Endothelial cell of umbilical vein (primary cell): ENCODE data around the gene THNSL1. TPM values are rescaled to one million over a fixed set of nuclear protein-coding genes. Genes with fewer than 3 reads are reported as not detected.

Experiments used
- BruUV-seq: library from RNA; stranded (reverse); fragments of 400-500 nt; replicated peaks from 2 replicates; lab custom pipeline; 2021; lab: Mats Ljungman, UMichigan
- CTCF ChIA-PET: fragments of 300-600, 350-600 bp; sonication (Branson Sonifier 250); formaldehyde crosslinking; loops from one replicate; lab custom pipeline; 2021; ENCODE audit warnings: antibody characterized with exemption, inconsistent platforms; lab: Charles Lee
- POLR2A ChIA-PET: fragments of 300-600, 350-600 bp; sonication (Branson Sonifier 250); formaldehyde crosslinking; loops from one replicate; lab custom pipeline; 2021; ENCODE audit warnings: antibody characterized with exemption, inconsistent platforms; lab: Charles Lee
- DNase-seq: peaks from one replicate; pipeline ENCODE4 v3.0.0-alpha.2; 2011; ENCODE audit warnings: low read depth, low spot score
- FAIRE-seq: peaks from 2 replicates; lab custom pipeline; 2011; peaks lifted over from hg19 to GRCh38; lab: Jason Lieb, UNC
- H2AFZ ChIP-seq: 2 replicates; pipeline ENCODE4 v1.6.0; 2012; ENCODE audit warnings: low read depth, low read length, control low read depth, inconsistent platforms
- H3K27ac ChIP-seq: 2 replicates; pipeline ENCODE4 v1.5.1; 2011; ENCODE audit warnings: low read depth, mild to moderate bottlenecking, control low read depth, low read length, moderate library complexity; ENCODE audit not compliant: insufficient read depth
- H3K27me3 ChIP-seq, 2 experiments: 2 replicates each; pipeline versions ENCODE4 v1.6.0 to v1.6.1; 2011; ENCODE audit warnings: low read length in 2 of 2, mixed read lengths in 1 of 2; ENCODE audit not compliant: control insufficient read depth in 2 of 2, insufficient read depth in 2 of 2
- H3K36me3 ChIP-seq, 2 experiments: 2 replicates in 1 of 2; 3 replicates in 1 of 2; pipeline ENCODE4 v1.5.1; 2011; ENCODE audit warnings: low read length in 2 of 2, mild to moderate bottlenecking in 1 of 2, moderate library complexity in 1 of 2; ENCODE audit not compliant: control insufficient read depth in 2 of 2, insufficient read depth in 2 of 2; ENCODE audit errors: extremely low read depth in 1 of 2
- H3K4me1 ChIP-seq: 3 replicates; pipeline ENCODE4 v1.5.1; 2011; ENCODE audit warnings: mild to moderate bottlenecking, low read length; ENCODE audit not compliant: control insufficient read depth, insufficient read depth; ENCODE audit errors: extremely low read depth
- H3K4me2 ChIP-seq: 2 replicates; pipeline ENCODE4 v1.6.1; 2011; ENCODE audit warnings: low read length, control low read depth, mixed read lengths; ENCODE audit not compliant: insufficient read depth
- H3K4me3 ChIP-seq, 3 experiments: fragments of 200-600 bp in 1 of 3; sonication (generic), shearing (Covaris generic) in 1 of 3; replicated peaks in 1 of 3; 2 replicates each; pipeline ENCODE4 v1.5.1; 2011 to 2016; ENCODE audit warnings: control low read depth in 3 of 3, low read length in 3 of 3, mild to moderate bottlenecking in 2 of 3, inconsistent platforms in 1 of 3, low read depth in 1 of 3, moderate library complexity in 1 of 3; ENCODE audit not compliant: insufficient read depth in 1 of 3
- H3K79me2 ChIP-seq: 2 replicates; pipeline ENCODE4 v1.6.0; 2012; ENCODE audit warnings: low read length, inconsistent platforms; ENCODE audit not compliant: control insufficient read depth, insufficient read depth
- H3K9ac ChIP-seq: replicated peaks from 2 replicates; pipeline ENCODE3; 2011; ENCODE audit warnings: low read length, control low read depth; ENCODE audit not compliant: insufficient read depth; ENCODE audit errors: extremely low read depth
- H3K9me1 ChIP-seq: replicated peaks from 3 replicates; pipeline ENCODE4 v1.6.0; 2011; ENCODE audit warnings: mild to moderate bottlenecking, low read length; ENCODE audit not compliant: control insufficient read depth, insufficient read depth; ENCODE audit errors: extremely low read depth
- H3K9me3 ChIP-seq: replicated peaks from 2 replicates; pipeline ENCODE4 v1.5.1; 2012; ENCODE audit warnings: low read length, inconsistent platforms; ENCODE audit not compliant: control insufficient read depth, insufficient read depth
- H4K20me1 ChIP-seq: replicated peaks from 2 replicates; pipeline ENCODE3; 2011; ENCODE audit warnings: mild to moderate bottlenecking, low read length; ENCODE audit not compliant: control insufficient read depth, insufficient read depth; ENCODE audit errors: extremely low read depth
- EZH2 ChIP-seq: IDR thresholded peaks from 2 replicates; pipeline ENCODE4 v1.6.1; 2012; ENCODE audit warnings: borderline replicate concordance, low read depth, mild to moderate bottlenecking, moderate library complexity, low read length, inconsistent platforms; ENCODE audit not compliant: severe bottlenecking
- FOS ChIP-seq: IDR thresholded peaks from 2 replicates; pipeline ENCODE4 v1.6.1; 2011; ENCODE audit warnings: mild to moderate bottlenecking, low read length, moderate library complexity, borderline replicate concordance; ENCODE audit not compliant: insufficient read depth
- GATA2 ChIP-seq: IDR thresholded peaks from 2 replicates; pipeline ENCODE4 v1.7.0; 2011; ENCODE audit warnings: low read depth, mild to moderate bottlenecking, moderate library complexity, mixed read lengths, low read length; ENCODE audit not compliant: insufficient read length, insufficient read depth
- JUN ChIP-seq: IDR thresholded peaks from 2 replicates; pipeline ENCODE4 v1.6.1; 2011; ENCODE audit warnings: borderline replicate concordance, low read depth; ENCODE audit not compliant: insufficient read length, insufficient read depth
- MYC ChIP-seq: IDR thresholded peaks from one replicate; pipeline ENCODE4 v1.6.1; 2011; ENCODE audit warnings: mild to moderate bottlenecking, low read depth, low read length
- POLR2A ChIP-seq: IDR thresholded peaks from 2 replicates; pipeline ENCODE4 v1.6.1; 2012; ENCODE audit warnings: low read depth, mild to moderate bottlenecking, control low read depth, low read length
- POLR2AphosphoS5 ChIP-seq: IDR thresholded peaks from 2 replicates; pipeline ENCODE4 v1.6.1; 2012; ENCODE audit warnings: low read depth, mild to moderate bottlenecking, control low read depth, low read length, moderate library complexity; ENCODE audit not compliant: insufficient read depth
- dilution Hi-C: fragments of 300-500 bp; cut with MboI; formaldehyde crosslinking; loops from one replicate; pipeline ENCODE4 v1.15.0; 2019; ENCODE audit warnings: low sequenced_read_pairs; ENCODE audit not compliant: extremely low pct_ligation_motif_present
- intact Hi-C: fragments of 100-400 bp; cut with micrococcal nuclease; formaldehyde crosslinking; loops from one replicate; pipeline ENCODE4 v1.10.0; 2022
- polyA plus RNA-seq, 4 experiments: library from polyadenylated mRNA; depleted of rRNA in 3 of 4; stranded (reverse) in 3 of 4; unstranded in 1 of 4; fragments of >200 nt; gene quantifications; 2 replicates each; pipeline versions ENCODE4 v1.2.1 to v1.2.3, GENCODE V29; 2011 to 2012; ENCODE audit warnings: missing spikeins in 1 of 4
- total RNA-seq: library from RNA; stranded (reverse); gene quantifications from 2 replicates; pipeline ENCODE4 v1.2.3, GENCODE V29; 2021
- TF ChIP-seq, protein P1 (sequence below): IDR thresholded peaks from 2 replicates; pipeline ENCODE4 v1.6.1; 2011; ENCODE audit not compliant: insufficient read depth, insufficient read length
- TF ChIP-seq, protein P2 (sequence below), 2 donors: IDR thresholded peaks; 1 replicate in 1 of 2; 2 replicates in 1 of 2; pipeline ENCODE4 v1.5.1; 2011; ENCODE audit warnings: low read length in 2 of 2, mild to moderate bottlenecking in 2 of 2, moderate library complexity in 2 of 2, control low read depth in 1 of 2, inconsistent platforms in 1 of 2, low read depth in 1 of 2; ENCODE audit not compliant: insufficient read depth in 1 of 2; ENCODE audit errors: extremely low read depth in 1 of 2

Gene THNSL1
- total and polyA plus RNA-seq, 2 donors (not counting 3 experiments of a cell fraction or from before 2014, with no cell fraction given), result 0.52 to 2.1 TPM

DNA sequence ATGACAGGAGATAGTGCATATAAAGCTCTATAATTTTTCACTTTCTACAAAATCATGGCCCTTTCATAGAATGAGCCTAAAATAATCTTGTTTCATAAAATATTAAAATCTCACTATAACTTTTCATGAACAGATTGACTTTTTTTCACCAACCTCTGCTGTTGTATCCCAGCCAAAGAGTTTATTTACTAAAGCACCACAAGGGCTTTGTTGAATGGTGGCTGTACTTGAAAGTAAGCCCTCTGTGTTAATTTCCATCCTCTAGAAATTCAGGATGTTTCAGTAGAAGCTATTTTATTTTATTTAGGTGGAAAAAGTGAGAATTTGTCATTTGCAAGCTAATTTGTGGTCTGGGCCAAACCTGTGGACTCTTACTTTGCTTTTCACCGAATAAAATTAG lies 30.2 kb downstream of the THNSL1 start:
- H3K79me2 ChIP-seq, result no peaks in the 10 kb centered on the region
- no peak overlapping the region for H3K4me3 ChIP-seq
- no peak overlapping the region for H3K27ac ChIP-seq
- TF ChIP-seq, protein P1, sequence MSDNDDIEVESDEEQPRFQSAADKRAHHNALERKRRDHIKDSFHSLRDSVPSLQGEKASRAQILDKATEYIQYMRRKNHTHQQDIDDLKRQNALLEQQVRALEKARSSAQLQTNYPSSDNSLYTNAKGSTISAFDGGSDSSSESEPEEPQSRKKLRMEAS, result no peak
- TF ChIP-seq JUN (no peak), EZH2 (no peak), FOS (no peak), MYC (no peak), GATA2 (no peak), POLR2A (no peak), POLR2AphosphoS5 (no peak)
- TF ChIP-seq, protein P2, sequence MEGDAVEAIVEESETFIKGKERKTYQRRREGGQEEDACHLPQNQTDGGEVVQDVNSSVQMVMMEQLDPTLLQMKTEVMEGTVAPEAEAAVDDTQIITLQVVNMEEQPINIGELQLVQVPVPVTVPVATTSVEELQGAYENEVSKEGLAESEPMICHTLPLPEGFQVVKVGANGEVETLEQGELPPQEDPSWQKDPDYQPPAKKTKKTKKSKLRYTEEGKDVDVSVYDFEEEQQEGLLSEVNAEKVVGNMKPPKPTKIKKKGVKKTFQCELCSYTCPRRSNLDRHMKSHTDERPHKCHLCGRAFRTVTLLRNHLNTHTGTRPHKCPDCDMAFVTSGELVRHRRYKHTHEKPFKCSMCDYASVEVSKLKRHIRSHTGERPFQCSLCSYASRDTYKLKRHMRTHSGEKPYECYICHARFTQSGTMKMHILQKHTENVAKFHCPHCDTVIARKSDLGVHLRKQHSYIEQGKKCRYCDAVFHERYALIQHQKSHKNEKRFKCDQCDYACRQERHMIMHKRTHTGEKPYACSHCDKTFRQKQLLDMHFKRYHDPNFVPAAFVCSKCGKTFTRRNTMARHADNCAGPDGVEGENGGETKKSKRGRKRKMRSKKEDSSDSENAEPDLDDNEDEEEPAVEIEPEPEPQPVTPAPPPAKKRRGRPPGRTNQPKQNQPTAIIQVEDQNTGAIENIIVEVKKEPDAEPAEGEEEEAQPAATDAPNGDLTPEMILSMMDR (IDR thresholded peaks at IDR 0.05; ENCODE audit: extremely low read depth in 1 of 2, insufficient read depth in 1 of 2, low read depth in 1 of 2, low read length in 2 of 2), result no peak
- no peaks in the 10 kb centered on the region for H3K36me3 ChIP-seq
- no peaks in the 10 kb centered on the region for H3K9me1 ChIP-seq
- CTCF ChIA-PET, result interaction anchor here (1.2 to 6.7 kb wide), 2 partner anchors 22 to 34 kb away, joined by 4 to 34 read pairs; no protein-coding TSS in a partner anchor
- dilution Hi-C loops (no loop called here), intact Hi-C loops (no loop called here)
- no peak overlapping the region for H2AFZ ChIP-seq
- BruUV-seq, result no TSS peak
- H3K4me2 ChIP-seq, result no peak overlapping the region
- DNase-seq (no peak), FAIRE-seq (no peak)
- peaks cover 2% of the 10 kb centered on the region for H3K4me1 ChIP-seq
- POLR2A ChIA-PET, result no interaction called here
- H3K9me3 ChIP-seq, result no peaks in the 10 kb centered on the region
- H3K9ac ChIP-seq, result no peak overlapping the region
- H3K27me3 ChIP-seq, result no peaks in the 10 kb centered on the region
- no peaks in the 10 kb centered on the region for H4K20me1 ChIP-seq
